ENCODE results near the gene TAF4.

Gene TAF4

DNA sequence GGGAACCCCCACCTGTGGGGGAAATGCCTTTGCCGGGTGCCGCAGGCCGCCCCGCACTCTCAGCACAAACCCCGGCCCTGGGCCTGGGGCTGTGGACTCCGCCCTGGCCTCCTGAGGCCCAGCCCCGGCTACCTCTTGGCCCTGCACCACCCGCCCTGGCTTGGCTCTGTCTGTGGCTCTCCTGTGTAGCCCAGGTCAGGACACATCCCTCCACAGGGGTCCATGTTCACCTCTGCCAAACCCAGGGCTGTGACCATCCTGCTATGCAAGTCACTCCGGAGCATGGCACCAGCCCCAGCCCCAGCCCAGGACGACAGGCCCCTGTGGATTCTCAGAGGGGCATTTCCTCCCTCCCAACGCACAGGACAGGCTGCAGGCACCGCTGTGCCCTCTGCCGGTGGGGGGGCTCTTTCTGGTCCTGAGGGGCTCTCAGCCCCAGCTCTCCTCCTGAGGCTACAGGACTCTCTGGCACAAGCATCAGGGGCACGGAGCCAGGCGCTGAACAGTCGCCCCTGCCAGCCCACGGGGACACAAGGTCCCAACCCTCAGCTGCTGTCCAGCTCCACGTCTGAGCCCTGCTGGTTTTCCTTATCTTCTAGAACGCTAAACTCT, 45.7 kb downstream of the TAF4 start:
- no peak for TF ChIP-seq ZFX (IDR thresholded peaks at IDR 0.05)
- TF ChIP-seq, protein P1, sequence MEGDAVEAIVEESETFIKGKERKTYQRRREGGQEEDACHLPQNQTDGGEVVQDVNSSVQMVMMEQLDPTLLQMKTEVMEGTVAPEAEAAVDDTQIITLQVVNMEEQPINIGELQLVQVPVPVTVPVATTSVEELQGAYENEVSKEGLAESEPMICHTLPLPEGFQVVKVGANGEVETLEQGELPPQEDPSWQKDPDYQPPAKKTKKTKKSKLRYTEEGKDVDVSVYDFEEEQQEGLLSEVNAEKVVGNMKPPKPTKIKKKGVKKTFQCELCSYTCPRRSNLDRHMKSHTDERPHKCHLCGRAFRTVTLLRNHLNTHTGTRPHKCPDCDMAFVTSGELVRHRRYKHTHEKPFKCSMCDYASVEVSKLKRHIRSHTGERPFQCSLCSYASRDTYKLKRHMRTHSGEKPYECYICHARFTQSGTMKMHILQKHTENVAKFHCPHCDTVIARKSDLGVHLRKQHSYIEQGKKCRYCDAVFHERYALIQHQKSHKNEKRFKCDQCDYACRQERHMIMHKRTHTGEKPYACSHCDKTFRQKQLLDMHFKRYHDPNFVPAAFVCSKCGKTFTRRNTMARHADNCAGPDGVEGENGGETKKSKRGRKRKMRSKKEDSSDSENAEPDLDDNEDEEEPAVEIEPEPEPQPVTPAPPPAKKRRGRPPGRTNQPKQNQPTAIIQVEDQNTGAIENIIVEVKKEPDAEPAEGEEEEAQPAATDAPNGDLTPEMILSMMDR (conservative IDR thresholded peaks at IDR 0.05), result no peak
- no peak overlapping the region for H3K27ac ChIP-seq

DNA sequence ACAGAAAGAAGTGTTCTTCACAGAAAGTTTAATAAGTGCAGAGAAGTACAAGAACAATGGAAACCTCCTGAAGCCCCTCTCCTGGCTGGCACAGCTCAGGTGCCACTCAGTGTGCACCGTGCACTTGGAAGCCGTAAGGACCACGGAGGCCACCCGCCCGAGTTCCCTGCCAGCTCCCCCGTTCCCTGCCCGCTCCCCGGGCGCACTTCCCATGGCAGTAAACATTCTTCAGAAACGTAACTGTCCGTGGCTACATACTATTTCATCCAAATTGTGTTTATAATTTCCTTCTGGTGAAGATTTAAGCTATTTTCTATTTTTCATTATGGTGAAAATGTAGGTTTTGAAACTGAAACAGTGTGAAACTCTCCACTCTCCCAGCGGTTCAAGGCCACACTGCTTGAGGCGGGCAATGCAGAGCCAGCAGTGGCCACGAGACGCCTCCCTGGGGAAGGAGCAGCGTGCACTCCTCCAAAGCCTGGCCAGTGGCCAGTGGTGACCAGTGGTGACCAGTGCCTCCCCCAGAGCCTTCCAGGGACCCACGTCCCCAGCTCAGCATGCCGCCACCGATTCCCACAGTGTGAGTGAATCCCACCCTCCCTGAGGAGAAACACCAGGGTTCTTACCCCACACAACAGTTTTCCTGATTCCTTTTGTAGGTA, 46.4 kb downstream of the TAF4 start:
- no peak for TF ChIP-seq ZFX (IDR thresholded peaks at IDR 0.05)
- TF ChIP-seq, protein P1 (conservative IDR thresholded peaks at IDR 0.05), result no peak
- no peak overlapping the region for H3K27ac ChIP-seq

DNA sequence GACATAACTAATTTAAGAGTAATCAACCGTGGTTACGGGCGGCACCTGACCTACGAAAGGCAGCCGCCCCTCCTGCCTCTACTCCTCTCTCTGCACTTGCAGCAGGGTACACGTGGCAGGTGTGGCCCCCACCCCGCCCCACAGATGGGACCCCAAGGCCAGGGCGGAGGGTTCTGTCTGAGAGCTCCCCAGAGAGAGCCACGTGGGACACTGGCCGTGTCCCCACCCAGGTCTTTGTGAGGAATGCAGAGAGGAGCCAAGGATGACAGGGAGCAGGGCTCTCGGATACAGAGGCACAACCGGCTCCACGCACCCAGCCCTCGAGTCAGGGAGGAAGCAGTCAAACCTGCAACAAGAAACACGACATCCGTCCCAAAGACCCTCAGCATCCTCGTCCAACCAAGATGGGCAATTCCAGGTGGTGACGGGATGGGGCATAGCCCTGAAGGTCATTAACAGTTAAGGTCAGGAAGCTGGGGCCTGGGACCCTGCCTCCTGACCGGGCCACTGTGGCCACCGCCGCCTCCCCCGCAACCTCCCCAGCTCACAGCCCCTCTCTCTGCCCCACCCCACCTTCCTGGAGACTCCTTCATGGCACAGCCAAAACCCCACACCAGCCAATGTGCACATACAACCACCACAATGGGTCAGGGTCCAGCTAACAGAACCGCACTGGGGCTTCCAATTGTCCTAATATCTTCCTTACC, 47.1 kb downstream of the TAF4 start:
- TF ChIP-seq, protein P1 (conservative IDR thresholded peaks at IDR 0.05), result no peak
- TF ChIP-seq ZFX (IDR thresholded peaks at IDR 0.05), result no peak
- H3K27ac ChIP-seq, result no peak overlapping the region

DNA sequence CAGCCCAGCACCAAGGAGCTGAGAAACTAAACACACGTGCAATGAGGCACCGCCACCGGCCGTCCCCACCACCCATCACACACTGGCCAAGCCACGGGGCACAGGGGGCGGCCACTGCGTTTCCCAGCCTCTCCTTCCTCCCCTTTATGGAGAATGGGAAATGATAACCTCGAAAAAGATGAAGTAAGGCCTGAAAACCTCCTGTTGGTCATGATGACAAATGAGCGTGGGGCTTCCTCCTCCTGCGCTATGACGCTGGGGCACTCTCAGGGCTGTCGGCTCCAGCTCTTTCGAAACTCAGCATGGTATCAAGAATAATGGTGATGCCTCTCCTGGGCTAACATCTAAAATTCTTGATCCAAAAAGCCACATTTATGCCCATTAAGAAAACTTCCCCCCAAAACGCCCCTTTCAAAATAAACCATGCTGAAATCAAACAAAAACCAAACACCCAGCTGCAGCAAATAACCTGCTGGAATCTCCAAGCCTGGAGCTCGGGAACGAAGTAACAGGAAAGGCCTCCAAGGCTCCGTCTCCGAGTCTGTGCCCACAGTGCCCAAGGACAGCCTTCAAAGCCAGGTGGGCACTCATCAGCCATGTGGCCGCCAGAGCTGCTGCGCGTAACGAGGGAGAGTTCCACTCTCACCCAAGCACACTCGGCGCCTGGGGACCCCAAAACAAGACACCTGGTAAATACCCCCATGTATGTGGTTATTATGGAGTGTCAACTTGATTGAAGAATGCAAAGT, 50.0 kb downstream of the TAF4 start:
- no peak for TF ChIP-seq ZFX (IDR thresholded peaks at IDR 0.05)
- TF ChIP-seq, protein P1 (conservative IDR thresholded peaks at IDR 0.05), result no peak
- no peak overlapping the region for H3K27ac ChIP-seq

DNA sequence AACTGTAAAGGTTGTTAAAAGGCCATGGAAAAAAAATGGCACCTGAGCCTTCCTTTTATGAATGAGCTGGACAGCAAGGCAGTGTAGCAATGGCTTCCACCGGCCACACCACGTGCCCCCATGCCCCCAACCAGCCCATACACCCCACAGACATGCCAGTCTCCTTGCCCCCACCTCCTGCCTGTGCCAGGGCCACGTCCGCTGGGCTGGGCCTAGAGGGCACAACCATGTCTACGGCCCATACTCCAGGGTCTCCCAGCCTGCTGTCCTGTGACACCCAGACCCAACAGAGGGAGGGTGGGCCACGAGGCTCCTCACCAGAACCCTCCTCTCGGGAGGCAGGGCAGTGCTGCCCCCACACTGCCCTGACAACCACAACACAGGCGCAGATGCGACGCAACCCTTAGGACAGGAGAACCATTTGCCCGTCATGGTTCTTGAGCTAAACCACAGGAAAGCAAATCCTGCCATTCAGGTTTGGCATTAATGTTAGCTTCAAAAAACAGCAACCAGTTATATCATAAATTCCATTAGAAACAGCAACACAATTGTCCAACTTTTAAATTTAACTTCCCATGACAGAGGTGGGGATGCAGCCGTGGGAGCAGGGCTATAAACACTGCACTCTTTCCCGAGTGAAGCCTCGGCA, 50.7 kb downstream of the TAF4 start:
- no peak overlapping the region for H3K27ac ChIP-seq
- TF ChIP-seq ZFX (IDR thresholded peaks at IDR 0.05), result no peak
- TF ChIP-seq, protein P1 (conservative IDR thresholded peaks at IDR 0.05), result no peak

DNA sequence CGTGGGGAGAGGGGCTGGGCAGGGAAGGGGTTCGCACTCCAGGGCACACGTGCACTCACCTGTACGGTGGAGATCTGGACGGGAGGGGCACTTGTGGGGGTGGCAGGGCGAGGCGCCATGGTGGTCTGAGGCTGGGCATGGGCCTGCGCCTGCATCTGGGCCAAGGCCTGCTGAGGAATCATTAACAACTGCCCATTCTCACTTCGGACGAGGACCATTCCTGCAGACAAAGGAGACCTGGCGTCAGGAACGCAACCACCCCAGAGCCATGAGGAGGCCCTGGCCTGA, 51.2 kb downstream of the TAF4 start:
- H3K27ac ChIP-seq, result no peak overlapping the region
- TF ChIP-seq ZFX (IDR thresholded peaks at IDR 0.05), result no peak
- TF ChIP-seq, protein P1 (conservative IDR thresholded peaks at IDR 0.05), result no peak

All from C4-2B (cell line).